Mammary epithelial cell (primary cell): ENCODE results near the gene MBD4.

Experiments used
- CTCF ChIP-seq, 2 donors: IDR thresholded peaks in 1 of 2; conservative IDR thresholded peaks in 1 of 2; 2 replicates each; pipeline ENCODE4 v1.5.1; 2011 to 2012; ENCODE audit warnings: inconsistent platforms in 2 of 2, low read length in 2 of 2, mild to moderate bottlenecking in 2 of 2, control low read depth in 1 of 2, low read depth in 1 of 2; ENCODE audit not compliant: insufficient read depth in 1 of 2; ENCODE audit errors: extremely low read depth in 1 of 2
- EZH2 ChIP-seq: IDR thresholded peaks from 2 replicates; pipeline ENCODE4 v1.6.1; 2012; ENCODE audit warnings: low read length, inconsistent platforms, borderline replicate concordance

- TF ChIP-seq EZH2, result no peak
- TF ChIP-seq CTCF (conservative IDR thresholded peaks at IDR 0.05 in 1 of 2, IDR thresholded peaks at IDR 0.05 in 1 of 2; ENCODE audit: extremely low read depth in 1 of 2, insufficient read depth in 1 of 2, low read depth in 1 of 2, low read length in 2 of 2), result no peak
Observed at GRCh38 chr3:129428007-129428375, 11.8 kb downstream of the MBD4 start.
